Spleen (tissue), 11 donors: ENCODE data around the gene SMARCD2. TPM values are rescaled to one million over a fixed set of nuclear protein-coding genes. Genes with fewer than 3 reads are reported as not detected.
A peak's percentile ranks its signal among the peaks of the same experiment; 100 is the strongest.

Experiments
- DNase-seq: peaks from one replicate; pipeline ENCODE4 v3.0.0-alpha.2; 2020
- H3K27ac ChIP-seq, 8 donors: fragments of 200-600 bp; sonication (generic) in 7 of 8; 1 replicate in 4 of 8; 2 replicates in 4 of 8; pipeline versions ENCODE4 v1.5.0 to v1.8.0; 2016 to 2021; ENCODE audit warnings: inconsistent platforms in 4 of 8, mild to moderate bottlenecking in 4 of 8, moderate library complexity in 1 of 8
- H3K27me3 ChIP-seq, 7 donors: fragments of 200-600 bp; sonication (generic) in 6 of 7; replicated peaks in 1 of 7; 1 replicate in 4 of 7; 2 replicates in 3 of 7; pipeline versions ENCODE4 v1.5.0 to v1.8.0; 2016 to 2021; ENCODE audit warnings: inconsistent platforms in 3 of 7, mild to moderate bottlenecking in 1 of 7
- H3K36me3 ChIP-seq, 6 donors: fragments of 200-600 bp; sonication (generic) in 5 of 6; 1 replicate in 4 of 6; 2 replicates in 2 of 6; pipeline versions ENCODE4 v1.5.0 to v1.8.0; 2016 to 2021; ENCODE audit warnings: inconsistent platforms in 2 of 6
- H3K4me1 ChIP-seq, 6 donors: fragments of 200-600 bp; sonication (generic) in 5 of 6; 1 replicate in 3 of 6; 2 replicates in 3 of 6; pipeline versions ENCODE4 v1.5.0 to v1.8.0; 2016 to 2021; ENCODE audit warnings: inconsistent platforms in 3 of 6
- H3K4me3 ChIP-seq, 8 donors: fragments of 200-600 bp; sonication (generic) in 7 of 8; 1 replicate in 4 of 8; 2 replicates in 4 of 8; pipeline versions ENCODE4 v1.5.0 to v1.8.0; 2016 to 2021; ENCODE audit warnings: inconsistent platforms in 4 of 8, mild to moderate bottlenecking in 4 of 8, moderate library complexity in 2 of 8
- H3K9me3 ChIP-seq, 8 donors: fragments of 200-600 bp; sonication (generic) in 7 of 8; 1 replicate in 4 of 8; 2 replicates in 4 of 8; pipeline versions ENCODE4 v1.5.0 to v1.8.0; 2016 to 2021; ENCODE audit warnings: inconsistent platforms in 4 of 8
- POLR2A ChIP-seq, 3 donors: fragments of 450-650 bp; IDR thresholded peaks; one replicate each; pipeline ENCODE4 v1.5.1; 2017; ENCODE audit warnings: antibody characterized with exemption in 3 of 3, mild to moderate bottlenecking in 1 of 3
- POLR2AphosphoS5 ChIP-seq, 3 donors: sonication (generic); formaldehyde crosslinking; IDR thresholded peaks; one replicate each; pipeline ENCODE4 v1.5.1; 2017; ENCODE audit warnings: antibody characterized with exemption in 3 of 3
- WGBS, 5 donors: extraction: QIAGEN DNeasy Blood & Tissue Kit in 3 of 5; methylation state at CpG; one replicate each; pipeline versions ENCODE4 v1.1.5 to v1.1.7; 2013 to 2018; 5-methylcytosine and 5-hydroxymethylcytosine counted together
- intact Hi-C: fragments of 100-400 bp; cut with DNase I; formaldehyde crosslinking; loops from one replicate; pipeline ENCODE4 v1.15.0; 2023; ENCODE audit warnings: low total_unique reads
- polyA plus RNA-seq, 3 donors: library from polyadenylated mRNA; stranded (reverse); fragments of 200-250 nt; gene quantifications; one replicate each; pipeline ENCODE4 v1.2.1, GENCODE V29; 2013
- total RNA-seq, 7 donors: library from RNA; depleted of rRNA in 3 of 7; stranded (reverse); fragments of >200 nt in 3 of 7; fragmentation: NEBNext Ultra II Directional in 4 of 7; extraction: Animal tissue kit (Norgen Biotek cat#: 25700) in 4 of 7; gene quantifications; one replicate each; pipeline versions ENCODE4 v1.1.0 to v1.2.1, GENCODE V29; 2016 to 2021
- TF ChIP-seq, protein P1 (sequence below), 11 experiments: fragments of 200-600 bp in 7 of 11; fragments of 450-650 bp in 4 of 11; sonication (generic) in 4 of 11; IDR thresholded peaks in 8 of 11; conservative IDR thresholded peaks in 3 of 11; 1 replicate in 7 of 11; 2 replicates in 4 of 11; pipeline versions ENCODE4 v1.4.0 to v1.8.0; 2016 to 2021; ENCODE audit warnings: antibody characterized with exemption in 11 of 11, inconsistent platforms in 4 of 11, mild to moderate bottlenecking in 1 of 11
- donor health status: healthy with polysubstance abuse.
- donor health status: DM: no; HTN: no; CAD: no; lungs with moderate emphysema.
- donor health status: DM: no; HTN: no; CAD: no.
- donor health status: Bipolar disorder and iron deficiency.
- donor health status: healthy.
- donor health status: DM: no; HTN: no; CAD: no.
- donor health status: DM: yes; HTN: yes; CAD: no.

Gene SMARCD2
- total and polyA plus RNA-seq, 10 donors: 47.3 to 154 (median 88.6) TPM

GRCh38 chr17:63854709-63855108 is 12.2 kb upstream of the SMARCD2 start:
- no peak overlapping the region for H3K4me3 ChIP-seq
- H3K4me1 ChIP-seq: peaks cover 0 to under 1% (median 0%) of the 10 kb centered on the region in 6 donors
- H3K36me3 ChIP-seq: no peaks in the 10 kb centered on the region
- peak; percentile 13 for DNase-seq
- WGBS, 5 donors: 72 to 92% (median 88%) methylated on average over 5 of the region's 5 CpGs
- no peaks in the 10 kb centered on the region for H3K9me3 ChIP-seq
- H3K27me3 ChIP-seq: no peaks in the 10 kb centered on the region
- H3K27ac ChIP-seq: no peak overlapping the region
- intact Hi-C loops: no loop called here
- no peak for TF ChIP-seq POLR2A (IDR thresholded peaks at IDR 0.05)
- no peak for TF ChIP-seq POLR2AphosphoS5 (IDR thresholded peaks at IDR 0.05)
- TF ChIP-seq, protein P1, sequence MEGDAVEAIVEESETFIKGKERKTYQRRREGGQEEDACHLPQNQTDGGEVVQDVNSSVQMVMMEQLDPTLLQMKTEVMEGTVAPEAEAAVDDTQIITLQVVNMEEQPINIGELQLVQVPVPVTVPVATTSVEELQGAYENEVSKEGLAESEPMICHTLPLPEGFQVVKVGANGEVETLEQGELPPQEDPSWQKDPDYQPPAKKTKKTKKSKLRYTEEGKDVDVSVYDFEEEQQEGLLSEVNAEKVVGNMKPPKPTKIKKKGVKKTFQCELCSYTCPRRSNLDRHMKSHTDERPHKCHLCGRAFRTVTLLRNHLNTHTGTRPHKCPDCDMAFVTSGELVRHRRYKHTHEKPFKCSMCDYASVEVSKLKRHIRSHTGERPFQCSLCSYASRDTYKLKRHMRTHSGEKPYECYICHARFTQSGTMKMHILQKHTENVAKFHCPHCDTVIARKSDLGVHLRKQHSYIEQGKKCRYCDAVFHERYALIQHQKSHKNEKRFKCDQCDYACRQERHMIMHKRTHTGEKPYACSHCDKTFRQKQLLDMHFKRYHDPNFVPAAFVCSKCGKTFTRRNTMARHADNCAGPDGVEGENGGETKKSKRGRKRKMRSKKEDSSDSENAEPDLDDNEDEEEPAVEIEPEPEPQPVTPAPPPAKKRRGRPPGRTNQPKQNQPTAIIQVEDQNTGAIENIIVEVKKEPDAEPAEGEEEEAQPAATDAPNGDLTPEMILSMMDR (IDR thresholded peaks at IDR 0.05 in 8 of 11, conservative IDR thresholded peaks at IDR 0.05 in 3 of 11): no peak

GRCh38 chr17:63853260-63853659 is 10.8 kb upstream of the SMARCD2 start:
- H3K27ac ChIP-seq: no peak overlapping the region
- H3K27me3 ChIP-seq: no peaks in the 10 kb centered on the region
- peaks cover 4 to 15% (median 10%) of the 10 kb centered on the region in 6 donors for H3K4me1 ChIP-seq
- peak; percentile 1 for DNase-seq
- TF ChIP-seq, protein P1 (IDR thresholded peaks at IDR 0.05 in 8 of 11, conservative IDR thresholded peaks at IDR 0.05 in 3 of 11): no peak
- no peak for TF ChIP-seq POLR2A (IDR thresholded peaks at IDR 0.05)
- TF ChIP-seq POLR2AphosphoS5 (IDR thresholded peaks at IDR 0.05): no peak
- H3K9me3 ChIP-seq: peaks cover 0 to 5% (median 0%) of the 10 kb centered on the region in 8 donors
- H3K36me3 ChIP-seq: no peaks in the 10 kb centered on the region
- 92 to 97% (median 96%) methylated on average over 2 of the region's 2 CpGs for WGBS, 5 donors
- H3K4me3 ChIP-seq: no peak overlapping the region
- intact Hi-C loops: no loop called here

DNA sequence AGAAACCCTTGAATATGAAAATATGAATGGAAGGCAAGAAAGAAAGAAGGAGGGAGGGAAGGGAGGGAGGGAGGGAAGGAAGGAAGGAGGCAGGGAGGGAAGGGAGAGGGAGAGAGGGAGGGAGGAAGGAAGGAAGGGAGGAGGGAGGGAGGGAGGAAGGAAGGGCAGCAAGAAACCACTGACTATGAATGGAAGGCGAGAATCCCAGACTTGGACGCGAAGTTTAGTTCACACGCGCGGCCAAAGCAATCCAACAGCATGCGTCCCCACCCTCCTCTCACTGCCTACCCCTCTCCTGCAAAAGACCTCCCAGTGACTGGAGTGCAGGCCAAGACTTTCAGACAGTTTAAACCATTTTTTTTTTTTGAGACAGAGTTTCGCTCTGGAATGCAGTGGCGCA is 7.9 kb upstream of the SMARCD2 start:
- Histone ChIP-seq H3K27ac (no peak overlapping the region), H3K27me3 (no peaks in the 10 kb centered on the region), H3K9me3 (peaks cover 0 to 5% (median 0%) of the 10 kb centered on the region in 8 donors), H3K4me3 (no peak overlapping the region), H3K36me3 (no peaks in the 10 kb centered on the region), H3K4me1 (peaks cover 4 to 23% (median 16%) of the 10 kb centered on the region in 6 donors)
- TF ChIP-seq, protein P1 (IDR thresholded peaks at IDR 0.05 in 8 of 11, conservative IDR thresholded peaks at IDR 0.05 in 3 of 11): no peak
- TF ChIP-seq POLR2A (IDR thresholded peaks at IDR 0.05): no peak
- TF ChIP-seq POLR2AphosphoS5 (IDR thresholded peaks at IDR 0.05): no peak
- DNase-seq: peak; percentile 36
- 63 to 83% (median 77%) methylated on average over 8 to 9 of the region's 9 CpGs for WGBS, 5 donors
- intact Hi-C loops: no loop called here

DNA sequence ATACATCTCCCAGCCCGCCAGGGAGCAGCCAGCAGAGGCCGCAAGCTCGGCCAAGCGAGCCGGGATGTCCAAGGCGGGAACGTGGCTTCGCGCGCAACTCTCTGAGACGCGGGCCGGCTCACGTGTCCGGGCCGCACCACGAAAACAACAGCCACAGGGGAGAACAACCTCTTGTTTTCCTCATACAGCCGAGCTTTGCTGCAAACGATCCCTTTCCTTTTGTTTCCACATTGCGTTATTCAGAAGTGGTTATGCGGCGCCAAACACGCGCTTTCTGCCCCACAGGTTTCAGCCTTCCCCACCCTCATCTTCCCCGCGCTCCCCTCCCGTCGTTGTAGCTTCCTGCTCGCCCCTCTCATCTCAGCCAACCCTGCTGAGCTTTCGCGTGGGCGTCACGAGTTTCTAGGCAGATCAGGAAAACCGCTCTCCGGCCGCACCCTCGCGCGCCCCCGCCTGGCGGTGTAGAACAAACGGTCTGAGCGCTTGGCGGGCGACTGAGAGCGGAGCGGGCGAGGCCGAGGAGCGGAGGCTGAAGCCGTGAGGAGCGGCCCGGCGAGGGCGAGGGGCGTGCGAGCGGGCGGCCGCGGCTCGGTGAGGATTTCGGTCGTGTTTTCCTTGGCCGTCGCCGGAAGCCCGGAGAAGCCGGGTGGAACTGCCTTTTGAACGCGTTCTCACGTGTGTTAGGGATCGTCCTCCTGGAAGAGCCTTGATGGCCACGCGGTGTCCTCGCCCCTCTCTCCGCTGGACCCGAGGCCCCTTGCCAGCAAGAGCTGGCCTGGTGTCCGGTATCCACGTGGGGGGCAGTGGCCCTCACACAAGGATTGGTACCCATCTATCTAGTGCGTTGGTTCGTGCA is 6.6 kb upstream of the SMARCD2 start:
- Histone ChIP-seq H3K36me3 (no peaks in the 10 kb centered on the region), H3K27ac (peak overlapping the region in 7 of 8 donors; percentile 44 to 77 (median 63)), H3K27me3 (no peaks in the 10 kb centered on the region), H3K4me1 (peaks cover 6 to 33% (median 19%) of the 10 kb centered on the region in 6 donors), H3K9me3 (peaks cover 0 to 5% (median 0%) of the 10 kb centered on the region in 8 donors), H3K4me3 (peak overlapping the region in 6 of 8 donors; percentile 11 to 63 (median 24))
- WGBS, 5 donors: 10 to 25% (median 17%) methylated on average over 58 to 82 of the region's 82 CpGs
- peak in 1 of 3 donors; percentile 12 for TF ChIP-seq POLR2A (IDR thresholded peaks at IDR 0.05)
- TF ChIP-seq, protein P1 (IDR thresholded peaks at IDR 0.05 in 8 of 11, conservative IDR thresholded peaks at IDR 0.05 in 3 of 11): peak; percentile 45 to 84 (median 75)
- TF ChIP-seq POLR2AphosphoS5 (IDR thresholded peaks at IDR 0.05): peak; percentile 60 to 79 (median 63)
- intact Hi-C loops: no loop called here
- peak; percentile 98 for DNase-seq
